Activated T-cell treated with anti-CD3 and anti-CD28 coated beads, Interleukin-2, amount 50 U/mL, for 4 hours (primary cell): ENCODE measurements around the gene KLHL25. TPM values are rescaled to one million over a fixed set of nuclear protein-coding genes. Genes with fewer than 3 reads are reported as not detected.
"Not testable (repeated sequence)": the region's sequence is repeated elsewhere in the genome, so short reads cannot be mapped to it uniquely, and the experiment has no call there.

Experiments
- ATAC-seq, 2 donors: fragments of 200-7000 bp; cut with Tn5 transposase; one replicate each; pipeline ENCODE4 v1.10.0; 2021
- DNase-seq: peaks from one replicate; pipeline ENCODE4 v3.0.0-alpha.2; 2020
- H3K27me3 Mint-ChIP-seq: one replicate; pipeline ENCODE4 v1.8.0; 2021; ENCODE audit warnings: low read depth, mixed read lengths
- H3K36me3 Mint-ChIP-seq: one replicate; pipeline ENCODE4 v1.8.0; 2022; ENCODE audit warnings: mixed read lengths; ENCODE audit not compliant: insufficient read depth
- H3K4me1 Mint-ChIP-seq: one replicate; pipeline ENCODE4 v1.8.0; 2021; ENCODE audit warnings: low read depth, mixed read lengths
- H3K4me3 Mint-ChIP-seq: one replicate; pipeline ENCODE4 v1.8.0; 2021; ENCODE audit warnings: mild to moderate bottlenecking, moderate library complexity, mixed read lengths
- H3K9me3 Mint-ChIP-seq: one replicate; pipeline ENCODE4 v1.8.0; 2021; ENCODE audit warnings: mixed read lengths
- total RNA-seq, 3 donors: library from RNA; stranded (reverse); gene quantifications; one replicate each; pipeline ENCODE4 v1.2.1, GENCODE V29; 2021

Gene KLHL25
- total RNA-seq, 3 donors from 2014 or later, result 3.3 to 5.1 (median 3.8) TPM

GRCh38 chr15:85826756-85827515, 32.2 kb upstream of the KLHL25 start:
- H3K9me3 Mint-ChIP-seq, result no peaks in the 10 kb centered on the region
- no peaks in the 10 kb centered on the region for H3K4me1 Mint-ChIP-seq
- DNase-seq (no peak), ATAC-seq (no peak)
- H3K27me3 Mint-ChIP-seq, result peaks cover 7% of the 10 kb centered on the region
- no peaks in the 10 kb centered on the region for H3K36me3 Mint-ChIP-seq
- no peak overlapping the region for H3K4me3 Mint-ChIP-seq

DNA sequence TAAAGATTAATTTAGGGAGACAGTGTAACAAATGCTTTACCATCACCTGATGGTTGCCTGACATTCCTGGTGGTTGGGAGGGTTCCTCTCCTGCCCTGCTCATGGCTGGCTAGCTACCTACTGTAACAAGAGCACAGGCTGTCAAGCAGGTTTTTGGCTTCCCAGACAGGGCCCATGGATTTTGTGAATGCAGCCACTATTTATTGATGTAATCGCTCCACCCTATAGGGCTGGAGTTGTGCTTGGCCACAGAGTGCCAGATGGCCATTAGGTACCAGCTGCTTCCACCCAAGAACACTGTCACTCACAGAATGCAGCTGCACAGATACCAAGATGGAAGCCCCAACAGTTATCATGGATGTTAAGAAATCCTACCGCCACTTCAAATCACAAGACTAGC, 31.0 kb upstream of the KLHL25 start:
- Mint-ChIP-seq H3K4me3 (no peak overlapping the region), H3K27me3 (peaks cover 7% of the 10 kb centered on the region), H3K36me3 (no peaks in the 10 kb centered on the region), H3K9me3 (no peaks in the 10 kb centered on the region), H3K4me1 (no peaks in the 10 kb centered on the region)
- no peak for ATAC-seq
- DNase-seq, result no peak

DNA sequence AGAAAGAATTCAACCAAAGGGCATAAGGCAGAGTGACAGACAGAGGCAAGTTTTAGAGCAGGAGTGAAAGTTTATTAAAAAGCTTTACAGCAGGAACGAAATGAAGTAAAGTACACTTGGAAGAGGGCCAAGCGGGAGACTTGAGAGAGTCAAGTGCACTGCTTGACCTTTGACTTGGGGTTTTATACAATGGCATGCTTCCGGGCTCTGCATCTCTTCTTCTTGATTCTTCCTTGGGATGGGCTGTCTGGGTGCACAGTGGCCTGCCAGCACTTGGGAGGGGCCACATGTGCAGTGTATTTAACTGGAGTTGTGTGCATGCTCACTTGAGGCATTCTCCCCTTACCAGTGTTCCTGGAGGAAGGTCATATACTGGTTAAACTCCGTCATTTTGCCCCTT, 30.4 kb upstream of the KLHL25 start:
- no peak overlapping the region for H3K4me3 Mint-ChIP-seq
- no peaks in the 10 kb centered on the region for H3K36me3 Mint-ChIP-seq
- no peak for DNase-seq
- peaks cover 10% of the 10 kb centered on the region for H3K27me3 Mint-ChIP-seq
- no peaks in the 10 kb centered on the region for H3K9me3 Mint-ChIP-seq
- H3K4me1 Mint-ChIP-seq, result no peaks in the 10 kb centered on the region
- no peak for ATAC-seq

DNA sequence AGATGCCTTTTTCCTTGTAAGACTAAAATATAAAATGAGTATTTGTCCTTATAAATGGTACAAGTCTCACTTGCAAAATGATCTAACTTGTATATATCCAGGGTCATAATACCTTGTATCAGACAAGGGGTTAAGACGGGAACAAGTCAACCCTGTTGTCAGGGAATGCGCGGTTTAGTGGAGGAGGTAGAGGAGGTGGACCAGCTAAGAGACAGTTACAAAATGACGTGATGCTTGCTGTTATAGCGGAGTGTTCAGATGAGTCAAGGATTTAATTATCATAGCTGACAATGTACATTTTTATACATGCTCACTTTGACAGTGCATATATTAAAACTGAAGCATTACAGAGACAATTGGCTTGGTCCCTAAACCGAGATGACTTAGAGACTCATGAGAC, 26.8 kb upstream of the KLHL25 start:
- Mint-ChIP-seq H3K27me3 (peaks cover 2% of the 10 kb centered on the region), H3K36me3 (no peaks in the 10 kb centered on the region), H3K4me3 (no peak overlapping the region), H3K4me1 (no peaks in the 10 kb centered on the region), H3K9me3 (no peaks in the 10 kb centered on the region)
- no peak for ATAC-seq
- no peak for DNase-seq

GRCh38 chr15:85819938-85820337, 25.2 kb upstream of the KLHL25 start:
- DNase-seq, result no peak
- Mint-ChIP-seq H3K4me3 (no peak overlapping the region), H3K4me1 (no peaks in the 10 kb centered on the region), H3K36me3 (no peaks in the 10 kb centered on the region), H3K9me3 (no peaks in the 10 kb centered on the region), H3K27me3 (peaks cover 2% of the 10 kb centered on the region)
- no peak for ATAC-seq

DNA sequence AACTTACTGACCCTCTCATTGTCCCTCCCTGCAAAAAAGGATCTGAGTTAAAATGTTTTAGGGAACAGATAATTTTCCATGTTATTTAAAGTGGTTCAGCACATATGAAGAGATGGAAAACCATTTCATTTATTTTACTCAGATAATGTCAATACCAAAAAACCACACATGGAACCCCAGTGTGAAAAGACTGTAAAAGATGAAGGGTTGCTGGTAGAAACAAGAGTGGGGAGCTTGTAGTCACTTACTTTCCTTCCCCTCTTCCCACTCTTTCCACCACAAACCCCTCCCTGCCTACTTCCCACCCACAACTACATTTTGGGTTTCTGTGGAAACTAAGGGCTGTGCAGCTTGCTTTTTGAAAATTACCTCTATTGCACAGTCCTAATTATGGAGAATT, 18.5 kb upstream of the KLHL25 start:
- H3K36me3 Mint-ChIP-seq, result no peaks in the 10 kb centered on the region

GRCh38 chr15:85810075-85810474, 15.3 kb upstream of the KLHL25 start:
- no peaks in the 10 kb centered on the region for H3K36me3 Mint-ChIP-seq
- DNase-seq (no peak), ATAC-seq (no peak)
- H3K27me3 Mint-ChIP-seq, result no peaks in the 10 kb centered on the region
- H3K4me3 Mint-ChIP-seq, result no peak overlapping the region
- H3K9me3 Mint-ChIP-seq, result no peaks in the 10 kb centered on the region
- no peaks in the 10 kb centered on the region for H3K4me1 Mint-ChIP-seq

More for the DNA sequence above, 18.5 kb upstream of the KLHL25 start:
- H3K27me3 Mint-ChIP-seq, result no peaks in the 10 kb centered on the region
- no peak overlapping the region for H3K4me3 Mint-ChIP-seq
- DNase-seq (no peak), ATAC-seq (no peak)
- H3K9me3 Mint-ChIP-seq, result no peaks in the 10 kb centered on the region
- H3K4me1 Mint-ChIP-seq, result no peaks in the 10 kb centered on the region

- no peaks in the 10 kb centered on the region for H3K9me3 Mint-ChIP-seq
- H3K4me1 Mint-ChIP-seq, result no peaks in the 10 kb centered on the region
- H3K4me3 Mint-ChIP-seq, result no peak overlapping the region
- ATAC-seq, result no peak
- H3K27me3 Mint-ChIP-seq, result no peaks in the 10 kb centered on the region
- H3K36me3 Mint-ChIP-seq, result no peaks in the 10 kb centered on the region
- DNase-seq, result no peak
Measured at GRCh38 chr15:85805420-85805819, 10.7 kb upstream of the KLHL25 start.

GRCh38 chr15:85804481-85805170, 9.9 kb upstream of the KLHL25 start:
- no peaks in the 10 kb centered on the region for H3K9me3 Mint-ChIP-seq
- ATAC-seq (no peak), DNase-seq (no peak)
- no peaks in the 10 kb centered on the region for H3K27me3 Mint-ChIP-seq
- no peak overlapping the region for H3K4me3 Mint-ChIP-seq
- no peaks in the 10 kb centered on the region for H3K36me3 Mint-ChIP-seq
- H3K4me1 Mint-ChIP-seq, result no peaks in the 10 kb centered on the region

GRCh38 chr15:85802617-85803016, 7.9 kb upstream of the KLHL25 start:
- not testable (repeated sequence) for ATAC-seq, H3K27me3 Mint-ChIP-seq, H3K36me3 Mint-ChIP-seq, H3K4me1 Mint-ChIP-seq, H3K9me3 Mint-ChIP-seq, H3K4me3 Mint-ChIP-seq, DNase-seq

DNA sequence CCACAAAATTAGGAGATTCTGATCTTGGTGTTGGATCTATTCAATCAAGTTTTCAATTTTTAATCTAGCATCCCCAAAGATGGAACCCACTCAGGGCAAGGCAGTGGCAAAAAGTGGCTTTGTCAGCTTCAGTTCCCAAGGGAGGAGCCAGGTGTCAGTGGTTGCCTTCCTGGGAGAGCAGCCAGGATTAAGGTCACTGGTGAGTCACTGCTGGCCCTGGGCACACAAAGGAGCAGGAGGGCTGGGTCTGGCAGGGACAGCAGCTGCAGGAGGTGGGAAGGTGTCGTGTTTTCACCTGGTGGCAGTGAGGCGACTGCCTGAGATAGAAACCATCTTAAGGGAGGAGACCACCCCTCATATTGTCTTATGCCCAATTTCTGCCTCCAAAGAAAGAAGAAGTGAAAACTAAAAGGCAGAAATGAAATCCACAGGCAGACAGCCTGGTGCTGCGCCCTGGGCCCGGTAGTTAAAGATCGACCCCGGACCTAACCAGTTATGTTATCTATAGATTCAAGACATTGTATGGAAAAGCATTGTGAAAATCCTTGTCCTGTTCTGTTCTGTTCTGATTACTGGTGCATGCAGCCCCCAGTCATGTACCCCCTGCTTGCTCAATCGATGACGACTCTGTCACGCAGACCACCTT, 5.9 kb upstream of the KLHL25 start:
- Mint-ChIP-seq H3K36me3 (no peaks in the 10 kb centered on the region), H3K4me1 (peaks cover 6% of the 10 kb centered on the region), H3K27me3 (no peaks in the 10 kb centered on the region), H3K4me3 (no peak overlapping the region), H3K9me3 (no peaks in the 10 kb centered on the region)
- ATAC-seq (no peak), DNase-seq (no peak)

DNA sequence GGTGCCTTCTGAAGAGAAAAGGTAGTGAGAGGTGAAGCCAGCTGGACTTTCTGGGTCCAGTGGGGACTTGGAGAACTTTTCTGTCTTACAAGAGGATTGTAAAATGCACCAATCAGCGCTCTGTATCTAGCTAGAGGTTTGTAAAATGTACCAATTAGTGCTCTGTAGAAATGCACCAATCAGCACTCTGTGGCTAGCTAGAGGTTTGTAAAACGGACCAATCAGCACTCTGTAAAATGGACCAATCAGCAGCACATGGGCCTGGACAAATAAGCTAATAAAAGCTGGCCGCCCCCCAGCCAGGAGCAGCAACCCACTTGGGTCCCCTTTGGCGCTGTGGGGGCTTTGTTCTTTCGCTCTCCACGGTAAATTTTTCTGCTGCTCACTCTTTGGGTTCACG, 1.6 kb upstream of the KLHL25 start:
- H3K4me3 Mint-ChIP-seq, H3K27me3 Mint-ChIP-seq, H3K36me3 Mint-ChIP-seq, ATAC-seq, DNase-seq, H3K9me3 Mint-ChIP-seq: not testable (repeated sequence)
- H3K4me1 Mint-ChIP-seq, result peaks cover 32% of the 10 kb centered on the region

DNA sequence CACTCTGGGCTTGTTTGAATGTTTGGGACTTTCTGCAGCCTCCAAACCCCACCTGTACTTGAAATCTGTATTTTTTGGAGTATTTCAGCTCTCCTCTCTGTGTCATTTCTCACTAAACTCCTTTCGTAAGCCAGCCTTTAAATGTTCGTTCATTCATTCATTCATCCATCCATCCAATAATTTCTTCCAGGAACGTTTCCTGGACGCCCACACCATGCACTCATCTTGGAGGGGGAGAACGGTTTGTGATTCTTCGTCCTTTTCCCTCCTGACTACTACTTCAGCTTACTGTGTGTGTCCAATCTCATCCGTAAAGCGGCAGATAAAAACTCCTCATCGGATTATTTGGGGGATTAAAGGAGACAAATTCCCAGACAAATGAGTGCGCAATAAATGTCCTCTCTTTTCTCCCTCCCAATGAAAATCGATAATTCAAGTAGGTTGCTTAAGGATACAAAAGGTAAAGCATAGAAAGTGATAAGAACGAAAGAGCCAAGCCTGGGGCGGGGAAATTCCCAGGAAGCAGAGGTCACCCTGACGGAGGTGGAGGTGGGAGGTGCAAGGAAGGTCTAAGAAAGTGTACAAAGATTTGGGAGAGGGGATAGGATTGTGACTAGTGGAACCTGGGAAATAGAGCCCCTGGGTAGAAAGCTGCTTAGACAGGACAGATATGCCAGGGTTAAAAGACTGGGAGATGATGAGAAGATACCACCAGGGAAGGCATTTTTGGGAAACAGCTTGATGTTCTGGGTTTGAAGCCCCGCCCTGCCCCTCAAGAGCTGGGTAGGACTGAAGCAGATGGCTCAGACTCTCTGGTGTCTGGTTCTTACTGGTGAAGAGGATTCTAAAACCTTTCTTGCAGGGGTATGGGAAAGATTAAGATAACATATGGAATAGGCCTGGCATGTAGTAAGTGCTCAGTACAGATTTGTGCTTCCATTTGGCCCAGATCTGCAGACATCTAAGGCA, 896 bp upstream of the KLHL25 start:
- peak overlapping the region; percentile 88 for H3K4me3 Mint-ChIP-seq
- no peaks in the 10 kb centered on the region for H3K9me3 Mint-ChIP-seq
- no peaks in the 10 kb centered on the region for H3K36me3 Mint-ChIP-seq
- no peak for DNase-seq
- ATAC-seq, result no peak
- H3K4me1 Mint-ChIP-seq, result peaks cover 32% of the 10 kb centered on the region
- no peaks in the 10 kb centered on the region for H3K27me3 Mint-ChIP-seq
